HPDE6-E6E7 (cell line): Measurements from ENCODE around the gene TSPYL4.
"Not testable (repeated sequence)": the region's sequence is repeated elsewhere in the genome, so short reads cannot be mapped to it uniquely, and the experiment has no call there.

Experiments used
- DNase-seq: peaks from one replicate; pipeline ENCODE4 v3.0.0; 2011; ENCODE audit warnings: missing footprints; ENCODE audit errors: extremely low spot score

Gene TSPYL4

DNA sequence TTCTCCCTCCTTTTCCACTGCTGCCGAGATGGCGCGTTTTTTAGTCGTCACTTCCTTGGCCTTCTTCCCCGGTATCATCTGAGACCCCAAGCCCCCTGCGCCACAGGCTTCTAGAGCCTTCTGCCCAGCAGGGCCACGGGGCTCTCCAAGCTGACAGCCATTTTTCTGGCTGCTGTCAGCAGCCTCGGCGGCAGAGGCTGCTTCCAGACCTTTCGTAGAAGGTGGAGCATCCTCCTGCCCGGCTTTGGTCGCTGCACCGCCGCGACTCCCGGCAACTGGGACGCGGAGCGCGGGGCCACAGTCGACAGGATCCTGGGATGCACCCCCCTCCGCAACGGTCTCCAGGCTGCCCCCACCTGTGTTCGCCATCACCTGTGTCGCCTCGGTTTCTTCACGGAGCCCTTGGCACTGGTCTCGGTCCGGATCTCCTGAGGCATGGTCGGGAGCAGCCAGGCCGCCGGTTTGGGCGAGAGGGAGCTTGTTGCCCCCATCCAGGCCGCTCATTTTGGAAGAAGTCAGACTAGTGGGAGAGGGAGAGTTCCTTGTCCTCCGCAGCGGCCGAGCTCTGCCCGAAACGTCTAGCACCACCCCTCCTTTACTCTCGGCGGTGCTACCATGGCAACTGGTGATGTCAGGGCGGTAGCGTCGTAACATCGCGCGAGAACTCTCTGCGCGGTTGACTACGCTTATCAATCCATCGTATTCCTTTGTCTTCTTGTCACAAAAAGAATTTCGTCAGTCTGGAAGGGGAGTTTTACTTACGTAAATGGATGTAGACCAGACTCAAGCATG is at the start of gene TSPYL4:
TSS of gene TSPYL4 (minus strand) at position 571 of the 792 bp plus-strand sequence. CDS start at position 504, 67 bp downstream.
- DNase-seq: peak; percentile 81

DNA sequence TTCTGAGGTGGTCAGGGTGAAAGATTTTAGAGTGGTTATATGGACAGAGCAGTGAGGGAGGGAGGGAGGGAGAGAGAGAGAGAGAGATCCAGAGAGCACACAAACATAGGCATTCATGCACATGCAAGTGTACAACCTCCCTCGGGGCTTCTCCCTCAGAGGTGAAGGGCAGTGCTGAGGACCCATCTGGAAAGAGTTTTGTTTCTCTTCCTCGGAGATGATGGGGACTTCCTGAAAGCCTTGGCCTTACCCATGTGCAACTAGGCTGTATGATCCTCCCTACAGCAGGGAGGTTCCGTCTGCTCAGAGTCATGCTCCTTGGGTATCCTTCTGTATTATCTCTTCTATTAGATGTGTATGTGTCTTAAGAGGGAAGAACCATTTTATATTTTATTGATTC is 47.2 kb upstream of the TSPYL4 start:
- DNase-seq: no peak

GRCh38 chr6:116300566-116300965 is 46.7 kb upstream of the TSPYL4 start:
- no peak for DNase-seq

DNA sequence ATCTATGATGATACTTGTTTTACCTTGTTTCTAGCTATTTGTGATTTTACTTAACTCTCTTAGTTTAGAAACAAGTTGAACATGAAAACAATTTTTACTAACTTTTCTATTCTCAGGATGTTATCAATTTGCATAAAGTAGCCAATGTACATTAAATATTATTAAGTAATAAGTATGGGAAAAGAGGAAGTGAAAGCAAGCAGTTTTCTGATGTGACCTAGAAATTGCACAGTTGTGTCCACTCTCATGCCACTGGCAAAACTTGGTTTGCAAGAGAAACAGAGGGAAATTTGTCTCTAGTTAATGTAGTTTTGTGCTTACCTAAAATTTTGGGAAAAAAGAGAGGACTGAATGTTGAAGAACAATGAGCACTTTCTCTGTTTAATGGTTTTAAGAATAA is 45.1 kb upstream of the TSPYL4 start:
- no peak for DNase-seq

- DNase-seq: no peak
Observed at GRCh38 chr6:116298273-116298672, 44.4 kb upstream of the TSPYL4 start.

GRCh38 chr6:116292553-116292952 is 38.7 kb upstream of the TSPYL4 start:
- no peak for DNase-seq

- no peak for DNase-seq
Observed at GRCh38 chr6:116291701-116292396, 38.0 kb upstream of the TSPYL4 start.

DNA sequence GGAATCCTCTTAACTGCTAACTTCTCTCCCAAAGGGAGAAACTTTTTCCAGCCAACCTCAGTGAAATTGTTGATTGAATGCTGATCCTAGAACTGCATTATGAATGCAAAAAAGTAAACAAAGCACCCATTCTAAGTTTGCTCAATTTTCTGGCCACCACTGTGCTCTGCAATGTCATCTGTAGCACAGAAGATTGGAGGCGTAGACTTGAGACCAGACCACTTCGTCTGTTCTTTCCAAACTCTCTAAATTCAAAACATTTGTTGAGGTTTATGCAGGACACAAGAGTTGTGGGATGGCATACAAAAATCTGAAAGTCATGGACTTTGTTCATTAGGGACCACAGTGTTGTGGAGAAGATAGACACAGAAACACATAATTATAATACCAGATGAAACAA is 36.9 kb upstream of the TSPYL4 start:
- DNase-seq: no peak

DNA sequence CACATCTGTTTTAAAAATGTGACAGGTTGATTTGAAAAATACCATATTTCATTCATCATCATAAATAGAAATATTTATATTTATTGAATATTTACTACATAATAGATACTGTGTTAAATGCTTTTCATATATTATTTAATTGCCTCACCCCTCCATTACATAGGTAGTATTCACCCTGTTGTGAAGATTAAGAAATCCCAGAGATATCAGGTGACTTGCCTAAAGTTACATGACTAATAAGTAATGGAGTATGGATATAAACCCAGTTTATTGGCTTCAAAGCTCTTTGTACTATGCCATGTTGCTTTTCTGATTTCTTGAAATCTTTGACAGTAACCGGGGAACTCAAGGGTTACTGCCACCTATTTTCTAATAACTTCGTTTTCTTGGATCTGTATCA is 36.0 kb upstream of the TSPYL4 start:
- DNase-seq: no peak

DNA sequence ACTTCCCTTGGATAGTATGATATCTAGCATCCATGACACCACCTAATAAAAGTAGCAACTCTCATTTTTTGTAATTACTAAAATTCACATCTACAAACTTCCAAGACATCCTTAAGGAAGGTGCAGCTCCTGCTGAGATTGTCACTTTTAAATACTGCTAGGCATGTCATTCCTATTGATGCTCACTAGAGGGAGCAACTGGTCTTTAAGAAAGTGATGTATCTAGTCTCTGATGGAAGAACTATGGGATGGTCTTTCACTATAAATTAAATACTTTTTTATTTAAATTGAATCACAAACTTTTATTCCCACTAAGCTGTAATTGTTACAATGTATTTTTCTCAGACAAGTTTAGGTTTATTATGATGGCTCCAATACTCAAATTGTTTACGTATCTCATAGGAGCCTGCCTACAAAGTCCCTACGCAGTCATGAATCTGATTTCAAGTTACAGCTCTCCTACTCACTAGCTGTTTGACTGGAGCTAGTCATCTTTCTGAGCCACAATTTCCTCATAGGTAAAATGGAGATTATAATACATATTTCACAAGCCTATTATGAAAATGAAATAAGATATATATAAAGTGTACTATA is 33.9 kb upstream of the TSPYL4 start:
- DNase-seq: no peak

- DNase-seq: no peak
Observed at GRCh38 chr6:116286773-116287358, 33.0 kb upstream of the TSPYL4 start.

DNA sequence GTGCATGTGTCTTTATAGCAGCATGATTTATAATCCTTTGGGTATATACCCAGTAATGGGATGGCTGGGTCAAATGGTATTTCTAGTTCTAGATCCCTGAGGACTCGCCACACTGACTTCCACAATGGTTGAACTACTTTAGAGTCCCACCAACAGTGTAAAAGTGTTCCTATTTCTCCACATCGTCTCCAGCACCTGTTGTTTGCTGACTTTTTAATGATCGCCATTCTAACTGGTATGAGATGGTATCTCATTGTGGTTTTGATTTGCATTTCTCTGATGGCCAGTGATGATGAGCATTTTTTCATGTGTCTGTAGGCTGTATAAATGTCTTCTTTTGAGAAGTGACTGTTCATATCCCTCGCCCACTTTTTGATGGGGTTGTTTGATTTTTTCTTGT is 31.1 kb upstream of the TSPYL4 start:
- DNase-seq: not testable (repeated sequence)

- no peak for DNase-seq
Observed at GRCh38 chr6:116283191-116283590, 29.3 kb upstream of the TSPYL4 start.

DNA sequence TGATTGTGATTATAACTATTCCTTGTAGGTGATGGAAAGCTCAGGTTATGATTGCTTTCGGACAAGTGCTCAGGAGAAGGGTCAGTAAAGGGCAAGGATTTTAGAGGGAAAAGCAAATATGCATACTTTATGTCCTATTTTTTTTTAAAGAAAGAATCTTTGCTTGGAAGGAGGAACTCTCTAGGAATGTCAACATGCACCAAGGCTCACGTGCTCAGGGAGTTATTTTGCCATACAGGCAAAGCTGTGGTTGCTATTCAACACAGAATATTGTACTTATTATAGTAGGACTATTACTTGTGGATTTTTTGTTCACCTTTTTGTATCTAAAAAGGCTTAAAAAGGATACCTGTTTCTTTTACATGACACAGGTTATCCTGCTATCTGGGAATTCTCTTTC is 28.8 kb upstream of the TSPYL4 start:
- DNase-seq: no peak

- no peak for DNase-seq
Observed at GRCh38 chr6:116280933-116281316, 27.1 kb upstream of the TSPYL4 start.

- DNase-seq: no peak
Observed at GRCh38 chr6:116280161-116280932, 26.5 kb upstream of the TSPYL4 start.

GRCh38 chr6:116279232-116280160 is 25.6 kb upstream of the TSPYL4 start, which contains the start of gene TSPYL1:
TSPYL1 (minus strand) TSS chr6:116279930; CDS start chr6:116279830, 100 bp downstream.
- peak; percentile 92 for DNase-seq

- DNase-seq: no peak
Observed at GRCh38 chr6:116278854-116279231, 25.0 kb upstream of the TSPYL4 start.

- no peak for DNase-seq
Observed at GRCh38 chr6:116278481-116278829, 24.6 kb upstream of the TSPYL4 start.

- no peak for DNase-seq
Observed at GRCh38 chr6:116277124-116277523, 23.2 kb upstream of the TSPYL4 start.
